ENCODE measurements around the gene UMODL1.

UMODL1 gene

DNA sequence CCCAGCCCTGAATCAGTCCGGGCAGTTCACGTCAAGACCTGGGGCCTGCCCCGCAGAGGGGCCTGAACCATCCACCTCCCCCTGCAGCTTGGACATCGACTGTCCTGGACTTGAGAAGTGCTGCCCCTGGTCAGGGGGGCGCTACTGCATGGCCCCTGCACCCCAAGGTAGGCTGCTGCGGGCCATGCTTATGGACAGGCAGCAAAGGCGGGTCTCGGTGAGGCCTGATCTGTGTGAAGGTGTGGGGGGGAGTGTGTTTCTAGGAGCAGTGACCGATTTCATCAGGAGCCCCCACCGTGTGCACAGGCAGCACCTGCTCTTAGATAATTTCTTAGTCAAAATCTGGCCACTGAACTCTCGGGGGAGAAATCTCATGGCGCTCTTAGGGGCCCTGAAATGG lies 13.0 kb downstream of the UMODL1 start:
- no peak for DNase-seq (ENCODE audit: low read depth in 1 of 2, low spot score in 1 of 2)
- H3K4me3 ChIP-seq (replicated peaks; ENCODE audit: insufficient read depth, low read length), result no peak overlapping the region
- no peaks in the 10 kb centered on the region for H3K27me3 ChIP-seq (ENCODE audit: insufficient read depth, poor library complexity, severe bottlenecking)
- H3K27ac ChIP-seq (replicated peaks), result no peak overlapping the region
- TF ChIP-seq SPI1 (IDR thresholded peaks at IDR 0.05; ENCODE audit: borderline replicate concordance, low read depth) (no peak), CTCF (IDR thresholded peaks at IDR 0.05; ENCODE audit: insufficient read depth, low read length) (no peak), POLR2AphosphoS5 (IDR thresholded peaks at IDR 0.05; ENCODE audit: low read depth) (no peak), GABPA (IDR thresholded peaks at IDR 0.05; ENCODE audit: low read depth) (no peak)
- TF ChIP-seq, protein P1, sequence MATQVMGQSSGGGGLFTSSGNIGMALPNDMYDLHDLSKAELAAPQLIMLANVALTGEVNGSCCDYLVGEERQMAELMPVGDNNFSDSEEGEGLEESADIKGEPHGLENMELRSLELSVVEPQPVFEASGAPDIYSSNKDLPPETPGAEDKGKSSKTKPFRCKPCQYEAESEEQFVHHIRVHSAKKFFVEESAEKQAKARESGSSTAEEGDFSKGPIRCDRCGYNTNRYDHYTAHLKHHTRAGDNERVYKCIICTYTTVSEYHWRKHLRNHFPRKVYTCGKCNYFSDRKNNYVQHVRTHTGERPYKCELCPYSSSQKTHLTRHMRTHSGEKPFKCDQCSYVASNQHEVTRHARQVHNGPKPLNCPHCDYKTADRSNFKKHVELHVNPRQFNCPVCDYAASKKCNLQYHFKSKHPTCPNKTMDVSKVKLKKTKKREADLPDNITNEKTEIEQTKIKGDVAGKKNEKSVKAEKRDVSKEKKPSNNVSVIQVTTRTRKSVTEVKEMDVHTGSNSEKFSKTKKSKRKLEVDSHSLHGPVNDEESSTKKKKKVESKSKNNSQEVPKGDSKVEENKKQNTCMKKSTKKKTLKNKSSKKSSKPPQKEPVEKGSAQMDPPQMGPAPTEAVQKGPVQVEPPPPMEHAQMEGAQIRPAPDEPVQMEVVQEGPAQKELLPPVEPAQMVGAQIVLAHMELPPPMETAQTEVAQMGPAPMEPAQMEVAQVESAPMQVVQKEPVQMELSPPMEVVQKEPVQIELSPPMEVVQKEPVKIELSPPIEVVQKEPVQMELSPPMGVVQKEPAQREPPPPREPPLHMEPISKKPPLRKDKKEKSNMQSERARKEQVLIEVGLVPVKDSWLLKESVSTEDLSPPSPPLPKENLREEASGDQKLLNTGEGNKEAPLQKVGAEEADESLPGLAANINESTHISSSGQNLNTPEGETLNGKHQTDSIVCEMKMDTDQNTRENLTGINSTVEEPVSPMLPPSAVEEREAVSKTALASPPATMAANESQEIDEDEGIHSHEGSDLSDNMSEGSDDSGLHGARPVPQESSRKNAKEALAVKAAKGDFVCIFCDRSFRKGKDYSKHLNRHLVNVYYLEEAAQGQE (IDR thresholded peaks at IDR 0.05; ENCODE audit: insufficient replicate concordance, low read depth), result no peak

DNA sequence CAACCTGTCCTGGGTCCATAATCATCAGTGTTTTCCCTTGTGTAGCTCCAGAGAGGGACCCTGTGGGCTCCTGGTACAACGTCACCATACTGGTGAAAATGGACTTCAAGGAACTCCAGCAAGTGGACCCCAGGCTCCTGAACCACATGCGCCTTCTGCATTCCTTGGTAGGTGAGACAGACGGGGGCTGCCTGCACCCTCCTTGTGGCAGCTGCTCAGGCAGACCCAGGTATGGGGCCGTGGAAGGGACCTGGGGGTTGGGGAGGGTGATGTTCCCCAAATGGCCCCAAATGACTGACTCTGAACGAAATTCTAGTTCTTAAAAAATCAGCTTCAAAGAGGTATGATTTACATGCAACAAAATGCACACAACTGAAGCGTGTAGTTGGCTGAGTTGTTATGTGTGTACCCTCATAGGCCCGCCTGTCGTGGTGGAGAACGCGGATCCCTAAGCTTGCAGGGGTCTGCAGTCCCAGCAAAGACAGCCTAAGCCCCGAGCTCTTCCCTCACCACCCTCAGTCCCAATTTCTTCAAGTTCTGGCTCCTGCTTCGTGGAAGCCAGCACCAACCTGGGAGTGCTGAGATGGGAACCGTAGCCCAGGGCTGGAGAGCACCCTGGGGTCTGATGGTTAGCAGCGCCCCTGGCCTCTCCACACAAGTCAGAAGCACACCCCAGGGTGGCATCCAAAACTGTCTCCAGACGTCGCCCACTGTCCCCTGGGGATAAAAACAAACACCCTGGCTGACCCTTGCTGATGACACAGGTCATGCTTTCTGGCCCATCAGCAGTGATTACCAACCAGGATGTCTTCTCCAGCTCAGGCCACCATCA lies 14.3 kb downstream of the UMODL1 start:
- no peaks in the 10 kb centered on the region for H3K27me3 ChIP-seq (ENCODE audit: insufficient read depth, poor library complexity, severe bottlenecking)
- TF ChIP-seq SPI1 (IDR thresholded peaks at IDR 0.05; ENCODE audit: borderline replicate concordance, low read depth) (no peak), CTCF (IDR thresholded peaks at IDR 0.05; ENCODE audit: insufficient read depth, low read length) (no peak), GABPA (IDR thresholded peaks at IDR 0.05; ENCODE audit: low read depth) (no peak), POLR2AphosphoS5 (IDR thresholded peaks at IDR 0.05; ENCODE audit: low read depth) (no peak)
- TF ChIP-seq, protein P1 (IDR thresholded peaks at IDR 0.05; ENCODE audit: insufficient replicate concordance, low read depth), result no peak
- no peak overlapping the region for H3K27ac ChIP-seq (replicated peaks)
- H3K4me3 ChIP-seq (replicated peaks; ENCODE audit: insufficient read depth, low read length), result no peak overlapping the region
- DNase-seq (ENCODE audit: low read depth in 1 of 2, low spot score in 1 of 2), result no peak

DNA sequence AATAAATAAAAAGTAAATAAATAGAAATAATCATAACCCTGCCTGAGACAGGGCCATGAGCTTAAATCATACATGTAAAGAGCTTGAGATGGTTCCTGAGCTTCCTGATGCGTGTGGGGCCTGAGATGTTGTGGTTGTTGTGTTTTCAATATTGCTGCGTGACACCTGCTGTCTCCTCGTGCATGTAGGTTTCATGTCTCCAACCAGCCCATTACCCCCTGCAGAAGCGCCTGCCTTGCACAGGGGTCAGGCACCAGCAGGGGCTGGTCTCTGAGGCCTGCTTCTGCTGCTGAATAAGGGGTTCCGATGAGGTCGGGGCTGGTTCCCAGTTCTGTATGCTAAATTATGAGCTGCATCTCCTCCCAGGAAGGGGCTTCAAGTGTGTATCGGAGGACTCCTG lies 15.9 kb downstream of the UMODL1 start:
- Histone ChIP-seq H3K4me3 (replicated peaks; ENCODE audit: insufficient read depth, low read length) (no peak overlapping the region), H3K27me3 (ENCODE audit: insufficient read depth, poor library complexity, severe bottlenecking) (no peaks in the 10 kb centered on the region), H3K27ac (replicated peaks) (no peak overlapping the region)
- TF ChIP-seq POLR2AphosphoS5 (IDR thresholded peaks at IDR 0.05; ENCODE audit: low read depth) (no peak), CTCF (IDR thresholded peaks at IDR 0.05; ENCODE audit: insufficient read depth, low read length) (no peak), SPI1 (IDR thresholded peaks at IDR 0.05; ENCODE audit: borderline replicate concordance, low read depth) (no peak), GABPA (IDR thresholded peaks at IDR 0.05; ENCODE audit: low read depth) (no peak)
- TF ChIP-seq, protein P1 (IDR thresholded peaks at IDR 0.05; ENCODE audit: insufficient replicate concordance, low read depth), result no peak
- DNase-seq (ENCODE audit: low read depth in 1 of 2, low spot score in 1 of 2), result no peak
